CD14-positive monocyte (primary cell): Measurements from ENCODE around the gene PACC1. TPM values are rescaled to one million over a fixed set of nuclear protein-coding genes. Genes with fewer than 3 reads are reported as not detected.

ENCODE experiments used
- DNase-seq, 3 donors: peaks; one replicate each; pipeline ENCODE4 v3.0.0-alpha.2; 2011 to 2022
- H2AFZ ChIP-seq: 2 replicates; pipeline ENCODE4 v1.6.0; 2012; ENCODE audit warnings: mild to moderate bottlenecking, low read depth, low read length, inconsistent platforms; ENCODE audit not compliant: insufficient read depth, poor library complexity, severe bottlenecking
- H3K27ac ChIP-seq, 2 donors: 1 replicate in 1 of 2; 2 replicates in 1 of 2; pipeline ENCODE4 v1.5.1; 2012 to 2013; ENCODE audit warnings: low read length in 2 of 2, control low read depth in 1 of 2, inconsistent platforms in 1 of 2, low read depth in 1 of 2, mild to moderate bottlenecking in 1 of 2
- H3K27me3 ChIP-seq, 2 donors: one replicate each; pipeline versions ENCODE4 v1.6.0 to v1.6.1; 2011 to 2013; ENCODE audit warnings: low read length in 2 of 2; ENCODE audit not compliant: control insufficient read depth in 2 of 2, insufficient read depth in 2 of 2
- H3K36me3 ChIP-seq, 2 donors: replicated peaks in 1 of 2; 1 replicate in 1 of 2; 2 replicates in 1 of 2; pipeline versions ENCODE4 v1.5.1 to v1.6.1; 2012 to 2013; ENCODE audit warnings: low read length in 2 of 2, control low read depth in 1 of 2, inconsistent platforms in 1 of 2, mild to moderate bottlenecking in 1 of 2; ENCODE audit not compliant: insufficient read depth in 2 of 2, control insufficient read depth in 1 of 2
- H3K4me1 ChIP-seq, 2 donors: 1 replicate in 1 of 2; 2 replicates in 1 of 2; pipeline versions ENCODE4 v1.5.1 to v1.6.1; 2012 to 2013; ENCODE audit warnings: low read length in 2 of 2, control low read depth in 1 of 2, inconsistent platforms in 1 of 2, mild to moderate bottlenecking in 1 of 2, moderate library complexity in 1 of 2; ENCODE audit not compliant: insufficient read depth in 2 of 2, control insufficient read depth in 1 of 2
- H3K4me2 ChIP-seq: replicated peaks from 2 replicates; pipeline ENCODE3; 2012; ENCODE audit warnings: low read length, moderate library complexity, mild to moderate bottlenecking; ENCODE audit not compliant: poor library complexity, severe bottlenecking; ENCODE audit errors: extremely low read depth
- H3K4me3 ChIP-seq, 3 experiments: fragments of 200-600 bp in 1 of 3; sonication (generic) in 1 of 3; replicated peaks in 1 of 3; 1 replicate in 2 of 3; 2 replicates in 1 of 3; pipeline ENCODE4 v1.5.1; 2011 to 2013; ENCODE audit warnings: low read length in 3 of 3, mild to moderate bottlenecking in 3 of 3, control low read depth in 2 of 3, low read depth in 2 of 3, inconsistent platforms in 1 of 3, moderate library complexity in 1 of 3
- H3K79me2 ChIP-seq: 2 replicates; pipeline ENCODE4 v1.6.0; 2012; ENCODE audit warnings: mild to moderate bottlenecking, control low read depth, inconsistent platforms, low read length, moderate library complexity; ENCODE audit not compliant: insufficient read depth
- H3K9ac ChIP-seq: 2 replicates; pipeline ENCODE4 v1.6.0; 2017; ENCODE audit warnings: low read length, mild to moderate bottlenecking; ENCODE audit not compliant: insufficient read depth, poor library complexity, severe bottlenecking
- H3K9me3 ChIP-seq, 2 donors: replicated peaks in 1 of 2; 1 replicate in 1 of 2; 2 replicates in 1 of 2; pipeline versions ENCODE4 v1.5.1 to v1.6.1; 2012 to 2013; ENCODE audit warnings: low read length in 2 of 2, control low read depth in 1 of 2; ENCODE audit not compliant: control insufficient read depth in 1 of 2, insufficient read depth in 1 of 2
- H4K20me1 ChIP-seq: 2 replicates; pipeline ENCODE4 v1.6.0; 2012; ENCODE audit warnings: mild to moderate bottlenecking, low read length, control low read depth, moderate library complexity; ENCODE audit not compliant: insufficient read depth
- H3K27ac Mint-ChIP-seq, 7 donors: one replicate each; pipeline ENCODE4 v1.8.0; 2020; ENCODE audit warnings: mild to moderate bottlenecking in 7 of 7, mixed read lengths in 7 of 7, moderate library complexity in 6 of 7, inconsistent platforms in 2 of 7
- H3K27me3 Mint-ChIP-seq, 3 donors: one replicate each; pipeline ENCODE4 v1.8.0; 2021 to 2022; ENCODE audit warnings: low read depth in 3 of 3, mild to moderate bottlenecking in 3 of 3, mixed read lengths in 3 of 3, moderate library complexity in 3 of 3, inconsistent platforms in 1 of 3
- H3K36me3 Mint-ChIP-seq, 2 donors: one replicate each; pipeline ENCODE4 v1.8.0; 2020; ENCODE audit warnings: mixed read lengths in 2 of 2, inconsistent platforms in 1 of 2, mild to moderate bottlenecking in 1 of 2
- H3K4me1 Mint-ChIP-seq: one replicate; pipeline ENCODE4 v1.8.0; 2020; ENCODE audit warnings: mild to moderate bottlenecking, mixed read lengths
- H3K4me3 Mint-ChIP-seq, 2 donors: one replicate each; pipeline ENCODE4 v1.8.0; 2020; ENCODE audit warnings: mild to moderate bottlenecking in 2 of 2, mixed read lengths in 2 of 2, moderate library complexity in 1 of 2
- H3K9me3 Mint-ChIP-seq, 7 donors: one replicate each; pipeline ENCODE4 v1.8.0; 2020 to 2022; ENCODE audit warnings: mixed read lengths in 7 of 7, mild to moderate bottlenecking in 6 of 7, moderate library complexity in 6 of 7, inconsistent platforms in 2 of 7
- CTCF ChIP-seq: fragments of 200-600 bp; IDR thresholded peaks from one replicate; pipeline ENCODE4 v1.8.0; 2022; ENCODE audit warnings: antibody characterized with exemption, mild to moderate bottlenecking
- WGBS: methylation state at CpG from one replicate; pipeline ENCODE4 v1.1.5; 2013; ENCODE audit warnings: missing lambda C conversion rate; ENCODE audit not compliant: insufficient coverage; 5-methylcytosine and 5-hydroxymethylcytosine counted together
- intact Hi-C, 2 donors: fragments of 100-400 bp; cut with micrococcal nuclease; formaldehyde crosslinking; loops; one replicate each; pipeline versions ENCODE4 v1.15.0 to v1.15.1; 2023
- polyA plus RNA-seq, 3 donors: library from polyadenylated mRNA; depleted of rRNA in 1 of 3; unstranded in 2 of 3; stranded (reverse) in 1 of 3; fragments of 300-500 nt in 2 of 3; fragments of >200 nt in 1 of 3; fragmentation: Illumina TruSeq in 2 of 3; gene quantifications; 1 replicate in 2 of 3; 2 replicates in 1 of 3; pipeline ENCODE4 v1.2.3, GENCODE V29; 2012 to 2021

PACC1 gene
- polyA plus RNA-seq, 3 donors: 14.0 to 16.6 (median 14.7) TPM

- peaks cover 3% of the 10 kb centered on the region for H4K20me1 ChIP-seq
- Mint-ChIP-seq H3K9me3 (peaks cover 2 to 8% (median 4%) of the 10 kb centered on the region in 7 donors), H3K36me3 (peaks cover 57 to 68% of the 10 kb centered on the region in 2 donors), H3K4me3 (no peak overlapping the region), H3K4me1 (peaks cover 20% of the 10 kb centered on the region), H3K27me3 (no peaks in the 10 kb centered on the region), H3K27ac (peak overlapping the region in 6 of 7 donors; percentile 22 to 87 (median 70))
- H3K9ac ChIP-seq: no peak overlapping the region
- intact Hi-C loops: no loop called here
- H3K36me3 ChIP-seq: peaks cover 35 to 72% of the 10 kb centered on the region in 2 donors
- 100% methylated on average over 6 of the region's 7 CpGs for WGBS
- H3K79me2 ChIP-seq: peaks cover 28% of the 10 kb centered on the region
- peaks cover 2% of the 10 kb centered on the region in 2 donors for H3K9me3 ChIP-seq
- no peak overlapping the region for H3K4me3 ChIP-seq
- peaks cover 3 to 23% of the 10 kb centered on the region in 2 donors for H3K4me1 ChIP-seq
- H2AFZ ChIP-seq: no peak overlapping the region
- H3K4me2 ChIP-seq: no peak overlapping the region
- peak overlapping the region in 1 of 2 donors; percentile 45 for H3K27ac ChIP-seq
- DNase-seq: peak in 1 of 3 donors; percentile 42
- no peak for TF ChIP-seq CTCF
- no peaks in the 10 kb centered on the region for H3K27me3 ChIP-seq
Measured at GRCh38 chr1:212402666-212403321, 11.9 kb downstream of the PACC1 start.

- Mint-ChIP-seq H3K27ac (peak overlapping the region; percentile 22 to 87 (median 71)), H3K4me3 (no peak overlapping the region), H3K9me3 (peaks cover 7 to 13% (median 10%) of the 10 kb centered on the region in 7 donors), H3K36me3 (peaks cover 57 to 66% of the 10 kb centered on the region in 2 donors), H3K4me1 (peaks cover 20% of the 10 kb centered on the region), H3K27me3 (peaks cover 0 to under 1% (median 0%) of the 10 kb centered on the region in 3 donors)
- Histone ChIP-seq H3K9ac (no peak overlapping the region), H3K27me3 (no peaks in the 10 kb centered on the region), H3K9me3 (peaks cover 6 to 10% of the 10 kb centered on the region in 2 donors), H3K4me1 (peaks cover 3 to 23% of the 10 kb centered on the region in 2 donors), H3K4me3 (no peak overlapping the region), H2AFZ (no peak overlapping the region), H3K4me2 (no peak overlapping the region), H3K27ac (peak overlapping the region in 1 of 2 donors; percentile 45), H4K20me1 (peaks cover 3% of the 10 kb centered on the region), H3K79me2 (peaks cover 36% of the 10 kb centered on the region), H3K36me3 (peaks cover 32 to 72% of the 10 kb centered on the region in 2 donors)
- intact Hi-C loops: no loop called here
- WGBS: 80% methylated on average over 1 of the region's 7 CpGs
- peak in 2 of 3 donors; percentile 22 to 54 for DNase-seq
- TF ChIP-seq CTCF: no peak
Measured at GRCh38 chr1:212401838-212402582, 12.7 kb downstream of the PACC1 start.
